Measurements from ENCODE around the gene KCTD18.

The KCTD18 gene

GRCh38 chr2:200484934-200485333 lies 24.9 kb downstream of the KCTD18 start:
- no peak for DNase-seq

GRCh38 chr2:200483729-200484198 lies 26.1 kb downstream of the KCTD18 start:
- peak in 1 of 2 experiments; percentile 49 for DNase-seq

- no peak for DNase-seq
These were observed 27.7 kb downstream of the KCTD18 start for GRCh38 chr2:200482194-200482593.

- no peak for DNase-seq
These were observed 30.1 kb downstream of the KCTD18 start for GRCh38 chr2:200479692-200480265.

GRCh38 chr2:200477667-200478131 lies 32.2 kb downstream of the KCTD18 start:
- DNase-seq, result no peak

- DNase-seq, result no peak
These were observed 33.0 kb downstream of the KCTD18 start for GRCh38 chr2:200476836-200477235.

- no peak for DNase-seq
These were observed 34.1 kb downstream of the KCTD18 start for GRCh38 chr2:200475795-200476194.

- no peak for DNase-seq
These were observed 36.9 kb downstream of the KCTD18 start for GRCh38 chr2:200472853-200473464.

- no peak for DNase-seq
These were observed 37.8 kb downstream of the KCTD18 start for GRCh38 chr2:200471928-200472645.

GRCh38 chr2:200471324-200471848 lies 38.5 kb downstream of the KCTD18 start:
- peak; percentile 46 to 53 for DNase-seq

- DNase-seq, result no peak
These were observed 39.6 kb downstream of the KCTD18 start for GRCh38 chr2:200470230-200470629.

- DNase-seq, result no peak
These were observed 40.1 kb downstream of the KCTD18 start for GRCh38 chr2:200469708-200470211.

GRCh38 chr2:200467806-200468681 lies 41.8 kb downstream of the KCTD18 start:
- DNase-seq, result peak in 1 of 2 experiments; percentile 39

GRCh38 chr2:200466425-200467418 lies 43.1 kb downstream of the KCTD18 start:
- peak; percentile 51 to 65 for DNase-seq

- DNase-seq, result no peak
These were observed 46.4 kb downstream of the KCTD18 start for GRCh38 chr2:200463452-200463851.

GRCh38 chr2:200461846-200462710 lies 47.8 kb downstream of the KCTD18 start:
- no peak for DNase-seq

GRCh38 chr2:200459101-200459500 lies 50.8 kb downstream of the KCTD18 start:
- no peak for DNase-seq

GRCh38 chr2:200456567-200456966 lies 53.3 kb downstream of the KCTD18 start:
- no peak for DNase-seq

GRCh38 chr2:200455958-200456421 lies 53.9 kb downstream of the KCTD18 start:
- DNase-seq, result peak; percentile 53 to 56

Data from activated T-cell treated with anti-CD3 and anti-CD28 coated beads, Interleukin-2, amount 50 U/mL, for 48 hours (primary cell).